Left ventricle myocardium superior (tissue), 1 donor: ENCODE data around the gene MTUS2. TPM values are rescaled to one million over a fixed set of nuclear protein-coding genes. Genes with fewer than 3 reads are reported as not detected.

Experiments used
- ATAC-seq: fragments of 200-7000 bp; cut with Tn5 transposase; one replicate; pipeline ENCODE4 v1.9.1; 2020; ENCODE audit warnings: mild to moderate bottlenecking, moderate library complexity
- DNase-seq: peaks from one replicate; pipeline ENCODE4 v3.0.0-alpha.2; 2020
- intact Hi-C: fragments of 100-400 bp; cut with micrococcal nuclease; formaldehyde crosslinking; loops from one replicate; pipeline ENCODE4 v1.11.0; 2022
- total RNA-seq: library from RNA; stranded (reverse); fragmentation: NEBNext Ultra II Directional; extraction: Animal tissue kit (Norgen Biotek cat#: 25700); gene quantifications from one replicate; pipeline ENCODE4 v1.2.1, GENCODE V29; 2021
- donor health status: DM: no; HTN: yes; CAD: no; lungs with severe emphysema.

The MTUS2 gene
- total RNA-seq, 1 donor from 2014 or later = 126 TPM

DNA sequence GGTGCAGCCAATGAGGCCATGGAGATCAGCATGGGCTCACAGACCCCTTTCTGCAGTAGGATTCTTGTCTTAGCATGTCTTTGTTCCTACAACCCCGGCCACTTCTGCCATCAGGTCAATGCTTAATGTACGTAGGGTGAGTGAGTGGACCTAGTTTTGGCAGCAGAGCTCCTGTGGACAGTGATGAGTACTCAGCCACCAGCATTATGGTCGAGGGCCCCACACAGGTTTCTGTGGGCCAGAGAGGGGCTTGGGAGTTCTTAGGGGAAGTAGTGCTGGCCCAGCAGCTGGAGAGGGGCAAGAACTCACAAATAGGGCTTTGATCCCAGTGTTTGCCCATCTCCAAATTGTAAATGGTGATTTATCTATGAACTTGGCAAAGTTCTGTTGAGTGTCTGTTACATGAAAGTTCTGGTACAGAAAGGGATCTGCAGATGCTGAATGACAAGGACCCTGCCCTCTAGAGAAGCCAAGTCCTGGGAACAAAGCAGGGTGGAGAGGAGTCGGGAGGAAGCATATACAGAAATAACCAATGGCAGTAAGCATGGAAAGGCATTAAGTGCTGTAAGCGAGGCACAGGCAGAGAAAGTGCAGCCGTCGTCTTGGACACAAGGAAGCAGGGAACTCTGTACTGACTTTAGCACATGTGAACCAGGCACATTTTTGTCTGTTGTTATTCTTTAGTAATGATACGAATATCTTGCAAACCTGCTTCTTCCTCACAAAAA is 185.1 kb downstream of the MTUS2 start:
- ATAC-seq (peak; percentile 22), DNase-seq (no peak)
- intact Hi-C loops = no loop called here

DNA sequence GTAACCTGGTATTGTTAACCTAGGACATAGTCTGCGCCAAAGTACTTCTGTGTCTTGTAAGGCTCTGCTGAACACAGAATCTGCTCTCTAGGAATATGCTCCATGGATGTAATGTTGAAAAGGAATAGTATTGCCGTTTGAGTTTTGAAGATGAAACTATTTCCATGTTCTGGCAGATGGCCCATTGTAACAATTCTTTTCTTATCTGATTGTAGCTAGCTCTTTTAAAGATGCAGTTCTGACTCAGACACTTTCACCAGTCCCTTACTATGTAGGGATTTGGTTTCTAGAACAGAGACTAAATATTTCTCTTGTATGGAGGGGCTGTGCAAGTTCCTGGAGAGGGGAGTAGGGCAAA is 185.6 kb downstream of the MTUS2 start:
- ATAC-seq (no peak), DNase-seq (no peak)
- intact Hi-C loops = no loop called here

DNA sequence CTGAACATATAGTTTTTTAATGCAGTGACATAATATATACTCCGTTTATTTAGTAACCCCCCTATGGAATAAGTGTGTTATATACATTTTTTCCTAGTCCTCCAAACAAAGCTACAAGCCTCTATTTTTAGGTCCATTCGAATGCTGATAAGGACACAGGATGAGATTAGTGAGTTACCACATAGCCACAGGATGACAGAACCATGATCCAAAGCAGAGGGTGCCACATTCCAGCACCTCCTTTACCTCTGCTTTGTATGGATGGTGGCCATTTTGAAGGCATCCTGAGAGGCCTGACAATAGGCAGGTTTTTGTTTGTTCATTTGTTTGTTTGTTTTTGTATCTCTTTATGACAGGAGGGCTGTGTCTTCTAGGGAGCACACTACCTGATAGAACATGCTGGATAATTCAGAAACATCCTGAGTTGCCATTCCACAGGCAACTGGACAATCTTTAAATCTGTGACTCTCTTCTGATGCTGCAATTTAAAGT is 186.3 kb downstream of the MTUS2 start:
- intact Hi-C loops = no loop called here
- peak; percentile 78 for ATAC-seq
- no peak for DNase-seq

DNA sequence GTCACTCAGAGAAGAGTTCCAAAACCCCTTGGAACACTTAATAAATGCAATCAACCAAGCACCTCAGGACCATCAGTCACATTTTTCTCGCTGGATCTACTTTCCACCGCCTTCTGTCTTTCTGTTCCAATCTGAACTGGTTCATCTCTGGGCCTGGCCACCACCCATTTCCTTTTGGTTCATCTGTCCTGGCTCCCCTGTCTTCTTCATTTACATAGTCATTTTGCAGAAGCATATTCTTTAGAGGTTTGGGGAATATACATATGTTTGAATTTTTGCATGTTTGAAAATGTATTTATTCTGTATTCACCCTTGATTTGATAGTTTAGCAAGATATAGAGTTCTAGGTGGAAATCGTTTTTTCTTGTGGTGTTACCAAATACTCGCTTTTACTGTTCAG is 188.2 kb downstream of the MTUS2 start:
- DNase-seq = no peak
- no peak for ATAC-seq

GRCh38 chr13:29020314-29020713 is 200.2 kb downstream of the MTUS2 start:
- intact Hi-C loops = no loop called here
- DNase-seq (no peak), ATAC-seq (no peak)

More for the DNA sequence above, 188.2 kb downstream of the MTUS2 start:
- intact Hi-C loops = no loop called here

GRCh38 chr13:29021311-29021710 is 201.2 kb downstream of the MTUS2 start:
- DNase-seq (no peak), ATAC-seq (no peak)
- intact Hi-C loops = no loop called here

GRCh38 chr13:29021717-29022116 is 201.6 kb downstream of the MTUS2 start:
- DNase-seq = no peak
- intact Hi-C loops = no loop called here
- no peak for ATAC-seq

- intact Hi-C loops = no loop called here
- DNase-seq (no peak), ATAC-seq (no peak)
Observed at GRCh38 chr13:29022410-29022809, 202.3 kb downstream of the MTUS2 start.

- DNase-seq = no peak
- intact Hi-C loops = no loop called here
- ATAC-seq = no peak
Observed at GRCh38 chr13:29022968-29023367, 202.8 kb downstream of the MTUS2 start.

DNA sequence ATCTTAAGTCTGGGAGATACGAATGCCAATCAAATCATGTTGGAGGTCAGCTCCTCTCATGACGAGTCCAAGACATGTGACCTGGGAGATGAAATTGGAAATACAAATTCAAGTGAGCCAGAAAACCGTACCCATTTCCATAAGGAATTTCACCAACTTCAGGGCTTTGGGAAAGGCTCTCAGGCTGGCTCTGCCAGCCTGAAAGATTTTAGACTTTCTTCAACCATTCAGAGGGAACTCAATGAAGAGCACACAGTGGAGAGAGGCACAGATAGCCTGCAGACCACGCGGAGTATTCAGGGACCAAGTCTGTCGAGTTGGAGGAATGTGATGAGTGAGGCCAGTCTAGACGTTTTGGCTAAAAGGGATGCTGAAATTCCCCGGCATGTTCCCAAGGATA is 204.6 kb downstream of the MTUS2 start:
- DNase-seq (no peak), ATAC-seq (no peak)
- intact Hi-C loops = no loop called here

GRCh38 chr13:29028868-29029267 is 208.7 kb downstream of the MTUS2 start:
- intact Hi-C loops = no loop called here
- DNase-seq (no peak), ATAC-seq (no peak)

DNA sequence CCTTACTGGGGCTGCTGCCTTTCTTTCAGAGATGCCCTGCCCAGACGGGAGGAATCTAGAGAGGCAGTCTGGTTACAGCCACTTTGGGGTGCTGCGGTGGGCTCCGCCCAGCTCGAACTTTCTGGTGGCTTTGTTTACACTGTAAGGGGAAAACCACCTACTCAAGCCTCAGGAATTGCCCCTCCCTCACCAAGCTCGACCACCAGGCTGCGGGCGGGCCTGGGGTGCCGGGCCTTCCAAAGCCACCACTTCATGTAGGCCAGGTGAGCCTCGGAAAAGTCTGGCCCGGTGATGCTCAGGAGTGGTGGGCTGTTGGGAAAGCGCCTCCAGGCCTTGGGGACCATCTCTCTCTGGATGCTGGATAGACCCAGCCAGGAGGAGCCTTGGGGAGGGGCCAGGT is 218.6 kb downstream of the MTUS2 start:
- ATAC-seq = no peak
- intact Hi-C loops = no loop called here

GRCh38 chr13:29039212-29039611 is 219.1 kb downstream of the MTUS2 start:
- intact Hi-C loops = no loop called here
- ATAC-seq = no peak
- no peak for DNase-seq

More for the DNA sequence above, 218.6 kb downstream of the MTUS2 start:
- DNase-seq = no peak

DNA sequence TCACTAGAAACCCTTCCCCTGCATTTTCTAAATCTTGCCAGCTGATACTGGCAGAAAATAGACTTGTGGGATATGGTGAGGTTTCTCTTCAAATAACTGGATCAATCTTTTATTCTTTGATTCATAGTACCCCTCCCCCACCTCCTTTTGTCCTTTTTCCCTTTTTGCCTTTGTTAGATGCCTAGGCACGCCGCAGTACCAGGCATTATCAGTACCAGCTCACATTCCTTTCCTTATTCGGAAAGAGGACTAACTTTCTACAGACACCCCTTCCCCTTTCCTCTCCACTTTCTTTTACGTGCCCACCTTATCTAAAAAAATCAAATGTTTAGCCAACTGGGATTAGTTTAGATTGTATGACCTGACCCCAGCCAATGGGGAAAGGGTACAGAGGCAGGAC is 226.4 kb downstream of the MTUS2 start:
- ATAC-seq = no peak
- DNase-seq = no peak
- intact Hi-C loops = no loop called here

DNA sequence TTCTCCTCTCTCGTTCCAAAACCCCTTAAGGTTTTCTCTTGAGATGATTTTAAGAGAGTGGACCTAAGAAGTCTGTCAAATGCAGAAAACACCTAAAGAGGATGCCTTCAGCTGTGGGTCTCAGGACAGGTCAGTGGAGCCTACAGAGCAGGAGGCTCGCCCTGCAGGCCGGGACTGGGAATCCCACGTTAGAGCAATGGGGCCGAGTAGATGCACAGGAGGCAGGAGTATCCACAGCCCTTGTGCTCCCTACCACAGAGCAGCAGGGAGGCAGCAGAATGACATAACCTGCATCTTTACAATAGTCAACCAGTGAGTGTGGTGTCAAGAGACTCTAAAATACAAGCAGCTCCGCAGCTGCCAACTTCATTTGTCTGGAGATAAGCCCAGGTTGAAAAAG is 229.4 kb downstream of the MTUS2 start:
- ATAC-seq = no peak
- DNase-seq = no peak
- intact Hi-C loops = no loop called here

- ATAC-seq = no peak
- intact Hi-C loops = no loop called here
Observed at GRCh38 chr13:29050719-29051118, 230.6 kb downstream of the MTUS2 start.

DNA sequence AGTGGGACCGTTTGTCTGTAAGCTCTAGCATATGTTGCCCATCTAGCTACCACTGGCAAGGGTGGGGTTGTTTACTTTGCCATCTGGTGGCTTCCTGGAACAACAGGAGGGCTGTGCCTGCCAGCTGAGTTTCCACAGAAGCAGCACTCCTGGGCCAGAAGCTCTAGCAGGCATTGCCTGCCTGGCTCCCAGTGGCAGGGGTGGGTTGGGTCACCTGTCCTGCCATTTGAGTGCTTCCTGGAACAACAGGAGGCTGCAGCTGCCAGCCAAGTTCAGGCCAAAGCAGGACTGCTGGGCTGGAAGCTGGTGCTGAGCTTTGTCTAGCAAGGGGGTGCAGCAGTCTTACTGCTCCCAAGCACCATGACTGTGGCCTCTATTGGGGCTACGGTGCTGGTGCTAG is 239.7 kb downstream of the MTUS2 start:
- peak; percentile 70 for DNase-seq
- ATAC-seq = peak; percentile 97
- intact Hi-C loops = no loop called here

More at GRCh38 chr13:29050719-29051118, 230.6 kb downstream of the MTUS2 start:
- DNase-seq = no peak

DNA sequence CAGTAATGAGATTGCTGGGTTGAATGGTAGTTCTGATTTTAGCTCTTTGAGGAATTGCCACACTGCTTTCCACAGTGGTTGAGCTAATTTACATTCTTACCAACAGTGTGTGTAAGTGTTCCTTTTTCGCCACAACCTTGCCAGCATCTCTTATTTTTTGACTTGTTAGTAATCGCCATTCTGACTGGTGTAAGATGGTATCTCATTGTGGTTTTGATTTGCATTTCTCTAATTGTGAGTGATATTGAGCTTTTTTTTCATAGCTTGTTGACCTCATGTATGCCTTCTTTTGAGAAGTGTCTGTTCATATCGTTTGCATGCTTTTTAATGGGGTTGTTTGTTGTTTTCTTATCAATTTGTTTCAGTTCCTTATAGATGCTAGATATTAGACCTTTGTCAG is 245.0 kb downstream of the MTUS2 start:
- intact Hi-C loops = no loop called here
- ATAC-seq (no peak), DNase-seq (no peak)

DNA sequence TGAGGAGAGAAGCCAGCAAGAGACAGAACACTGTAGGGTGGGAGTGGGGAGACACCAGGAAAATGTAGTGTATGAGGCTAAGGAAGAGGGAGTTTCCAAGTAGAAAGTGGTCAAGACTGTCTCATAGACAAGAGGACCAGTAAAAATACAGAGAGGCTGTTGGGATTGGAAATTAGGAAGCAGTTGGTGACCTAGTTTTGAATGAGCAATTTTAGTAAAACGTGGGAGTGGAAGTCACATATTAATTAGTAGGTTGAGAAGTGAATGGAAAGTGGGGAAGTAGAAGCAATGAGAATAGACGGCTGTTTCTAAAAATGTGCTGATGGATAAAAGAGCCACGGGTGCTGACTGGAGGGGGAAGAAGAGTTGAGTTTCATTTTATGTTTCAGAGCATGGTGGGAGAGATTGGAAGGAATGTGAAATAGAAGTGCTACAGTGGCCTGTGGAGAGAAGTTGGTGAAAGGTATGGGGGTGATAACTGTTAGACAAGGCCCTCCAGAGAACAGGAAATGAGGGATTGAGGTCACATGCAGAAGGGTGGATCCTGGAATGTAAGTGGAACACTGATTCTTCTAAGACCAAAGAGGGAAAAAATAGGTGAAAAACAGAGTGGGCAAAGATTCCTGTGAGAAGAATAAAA is 247.3 kb downstream of the MTUS2 start:
- intact Hi-C loops = no loop called here
- DNase-seq (no peak), ATAC-seq (peak; percentile 49)

DNA sequence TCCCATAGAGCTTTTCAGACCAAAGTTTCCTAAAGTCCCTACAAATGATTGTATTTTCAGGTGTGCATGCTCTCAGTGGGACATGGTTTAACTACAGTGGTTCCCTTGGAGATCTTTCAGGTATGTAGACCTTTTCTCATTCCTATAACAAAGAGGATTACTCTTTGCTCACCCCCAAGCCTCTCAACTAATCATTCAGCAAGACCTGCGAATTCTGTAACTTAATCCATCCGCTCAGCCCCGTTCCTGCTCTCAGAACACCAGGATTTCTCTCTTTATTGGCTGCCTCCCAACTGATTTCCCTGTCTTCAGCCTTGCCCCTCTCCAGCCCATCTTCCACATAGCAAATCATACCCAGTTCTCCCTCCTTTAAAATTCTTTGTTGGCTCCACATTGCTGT is 253.6 kb downstream of the MTUS2 start:
- intact Hi-C loops = no loop called here
- no peak for DNase-seq
- ATAC-seq = no peak
